OCI-LY3 (cell line): ENCODE data around the gene MT1G.

ENCODE experiments used
- H2AFZ ChIP-seq: fragments of 200-600, 300-600 bp; shearing (Covaris generic); 2 replicates; pipeline ENCODE4 v1.6.0; 2014; ENCODE audit warnings: antibody characterized with exemption, low read depth, low read length
- H3K27ac ChIP-seq: fragments of 200-600, 300-600 bp; sonication (generic); 2 replicates; pipeline ENCODE4 v1.5.1; 2014; ENCODE audit warnings: mild to moderate bottlenecking, low read length, moderate library complexity, mixed read lengths
- H3K27me3 ChIP-seq: fragments of 200-600, 300-600 bp; sonication (generic); 2 replicates; pipeline ENCODE4 v1.6.1; 2014; ENCODE audit warnings: low read depth, low read length, mixed read lengths
- H3K36me3 ChIP-seq: fragments of 200-600, 300-600 bp; sonication (generic); replicated peaks from 2 replicates; pipeline ENCODE3; 2014; ENCODE audit warnings: low read depth, low read length, mixed read lengths
- H3K4me1 ChIP-seq: fragments of 300-600, 200-600 bp; sonication (generic); 2 replicates; pipeline ENCODE4 v1.6.1; 2014; ENCODE audit warnings: low read length, mixed read lengths
- H3K4me2 ChIP-seq: fragments of 200-600, 300-600 bp; sonication (generic); 2 replicates; pipeline ENCODE4 v1.6.1; 2014; ENCODE audit warnings: low read length, mixed read lengths
- H3K4me3 ChIP-seq: fragments of 300-600, 200-600 bp; sonication (generic); 2 replicates; pipeline ENCODE4 v1.5.1; 2014; ENCODE audit warnings: antibody characterized with exemption, mild to moderate bottlenecking, low read length, moderate library complexity
- H3K79me2 ChIP-seq: fragments of 300-600, 200-600 bp; shearing (Covaris generic); 2 replicates; pipeline ENCODE4 v1.6.1; 2014; ENCODE audit warnings: mild to moderate bottlenecking, low read length, mixed read lengths
- H3K9ac ChIP-seq: fragments of 300-600, 200-600 bp; shearing (Covaris generic); 2 replicates; pipeline ENCODE4 v1.6.0; 2014; ENCODE audit warnings: mild to moderate bottlenecking, low read length, moderate library complexity
- H3K9me3 ChIP-seq: fragments of 200-600, 300-600 bp; shearing (Covaris generic); 2 replicates; pipeline ENCODE4 v1.6.1; 2014; ENCODE audit warnings: low read length, mixed read lengths; ENCODE audit not compliant: insufficient read depth
- H4K20me1 ChIP-seq: fragments of 200-600, 300-600 bp; sonication (generic); 2 replicates; pipeline ENCODE4 v1.6.1; 2016; ENCODE audit warnings: low read length, mixed read lengths; ENCODE audit not compliant: insufficient read depth
- EZH2phosphoT487 ChIP-seq: fragments of 200-600 bp; shearing (Covaris generic); IDR thresholded peaks from 2 replicates; pipeline ENCODE4 v1.6.1; 2018; ENCODE audit warnings: antibody characterized with exemption, mixed run types, low read depth
- TF ChIP-seq, protein P1 (sequence below): fragments of 200-600, 300-600 bp; sonication (generic); IDR thresholded peaks from 2 replicates; pipeline ENCODE4 v1.5.1; 2014; ENCODE audit warnings: antibody characterized with exemption, low read length, low read depth

The MT1G gene

GRCh38 chr16:56651586-56651985 lies 16.3 kb downstream of the MT1G start, which contains the start of gene MT1B:
TSS of gene MT1B (plus strand) at chr16:56651886. CDS start at chr16:56651954, 68 bp downstream.
- no peaks in the 10 kb centered on the region for H3K36me3 ChIP-seq
- H3K9ac ChIP-seq = no peak within 1 kb of the TSS
- H3K9me3 ChIP-seq = no peaks in the 10 kb centered on the region
- peaks cover 28% of the 10 kb centered on the region for H3K27me3 ChIP-seq
- TF ChIP-seq, protein P1, sequence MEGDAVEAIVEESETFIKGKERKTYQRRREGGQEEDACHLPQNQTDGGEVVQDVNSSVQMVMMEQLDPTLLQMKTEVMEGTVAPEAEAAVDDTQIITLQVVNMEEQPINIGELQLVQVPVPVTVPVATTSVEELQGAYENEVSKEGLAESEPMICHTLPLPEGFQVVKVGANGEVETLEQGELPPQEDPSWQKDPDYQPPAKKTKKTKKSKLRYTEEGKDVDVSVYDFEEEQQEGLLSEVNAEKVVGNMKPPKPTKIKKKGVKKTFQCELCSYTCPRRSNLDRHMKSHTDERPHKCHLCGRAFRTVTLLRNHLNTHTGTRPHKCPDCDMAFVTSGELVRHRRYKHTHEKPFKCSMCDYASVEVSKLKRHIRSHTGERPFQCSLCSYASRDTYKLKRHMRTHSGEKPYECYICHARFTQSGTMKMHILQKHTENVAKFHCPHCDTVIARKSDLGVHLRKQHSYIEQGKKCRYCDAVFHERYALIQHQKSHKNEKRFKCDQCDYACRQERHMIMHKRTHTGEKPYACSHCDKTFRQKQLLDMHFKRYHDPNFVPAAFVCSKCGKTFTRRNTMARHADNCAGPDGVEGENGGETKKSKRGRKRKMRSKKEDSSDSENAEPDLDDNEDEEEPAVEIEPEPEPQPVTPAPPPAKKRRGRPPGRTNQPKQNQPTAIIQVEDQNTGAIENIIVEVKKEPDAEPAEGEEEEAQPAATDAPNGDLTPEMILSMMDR = no peak
- TF ChIP-seq EZH2phosphoT487 = no peak
- H4K20me1 ChIP-seq = no peaks in the 10 kb centered on the region
- no peak within 1 kb of the TSS for H3K27ac ChIP-seq
- no peaks in the 10 kb centered on the region for H3K79me2 ChIP-seq
- no peak within 1 kb of the TSS for H3K4me2 ChIP-seq
- no peak within 1 kb of the TSS for H3K4me3 ChIP-seq
- no peak within 1 kb of the TSS for H2AFZ ChIP-seq
- H3K4me1 ChIP-seq = peaks cover 2% of the 10 kb centered on the region; the same call in 1 of the 2 replicates

GRCh38 chr16:56649820-56650219 lies 18.0 kb downstream of the MT1G start:
- Histone ChIP-seq H3K4me2 (no peak overlapping the region), H3K4me1 (peaks cover 2% of the 10 kb centered on the region; the same call in 1 of the 2 replicates), H3K9ac (no peak overlapping the region), H3K4me3 (no peak overlapping the region), H3K79me2 (no peaks in the 10 kb centered on the region), H3K9me3 (no peaks in the 10 kb centered on the region), H4K20me1 (no peaks in the 10 kb centered on the region), H3K36me3 (no peaks in the 10 kb centered on the region), H2AFZ (no peak overlapping the region), H3K27ac (no peak overlapping the region), H3K27me3 (peaks cover 38% of the 10 kb centered on the region)
- TF ChIP-seq, protein P1 = no peak

DNA sequence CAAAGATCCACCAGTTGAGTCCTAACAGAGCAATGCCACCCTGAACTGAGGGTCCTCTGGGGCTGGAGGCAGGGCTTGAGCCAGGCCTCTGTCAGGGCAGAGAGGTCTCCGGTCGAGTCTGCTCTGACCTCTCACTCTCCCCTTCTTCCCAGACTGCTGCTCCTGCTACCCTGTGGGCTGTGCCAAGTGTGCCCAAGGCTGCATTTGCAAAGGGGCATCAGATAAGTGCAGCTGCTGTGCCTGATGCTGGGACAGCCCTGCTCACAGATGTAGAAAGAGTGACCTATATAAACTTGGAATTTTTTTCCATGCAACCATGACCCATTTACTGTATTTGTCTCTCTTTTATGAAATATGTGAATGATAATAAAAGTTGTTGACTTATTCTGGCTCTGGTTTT lies 18.6 kb downstream of the MT1G start:
- Histone ChIP-seq H3K79me2 (no peaks in the 10 kb centered on the region), H3K9ac (no peak overlapping the region), H3K27ac (no peak overlapping the region), H3K4me1 (peaks cover 2% of the 10 kb centered on the region; the same call in 1 of the 2 replicates), H3K36me3 (no peaks in the 10 kb centered on the region), H3K4me3 (no peak overlapping the region), H3K9me3 (no peaks in the 10 kb centered on the region), H3K27me3 (peaks cover 44% of the 10 kb centered on the region), H4K20me1 (no peaks in the 10 kb centered on the region), H2AFZ (no peak overlapping the region), H3K4me2 (no peak overlapping the region)
- TF ChIP-seq, protein P1 = no peak
- no peak for TF ChIP-seq EZH2phosphoT487

DNA sequence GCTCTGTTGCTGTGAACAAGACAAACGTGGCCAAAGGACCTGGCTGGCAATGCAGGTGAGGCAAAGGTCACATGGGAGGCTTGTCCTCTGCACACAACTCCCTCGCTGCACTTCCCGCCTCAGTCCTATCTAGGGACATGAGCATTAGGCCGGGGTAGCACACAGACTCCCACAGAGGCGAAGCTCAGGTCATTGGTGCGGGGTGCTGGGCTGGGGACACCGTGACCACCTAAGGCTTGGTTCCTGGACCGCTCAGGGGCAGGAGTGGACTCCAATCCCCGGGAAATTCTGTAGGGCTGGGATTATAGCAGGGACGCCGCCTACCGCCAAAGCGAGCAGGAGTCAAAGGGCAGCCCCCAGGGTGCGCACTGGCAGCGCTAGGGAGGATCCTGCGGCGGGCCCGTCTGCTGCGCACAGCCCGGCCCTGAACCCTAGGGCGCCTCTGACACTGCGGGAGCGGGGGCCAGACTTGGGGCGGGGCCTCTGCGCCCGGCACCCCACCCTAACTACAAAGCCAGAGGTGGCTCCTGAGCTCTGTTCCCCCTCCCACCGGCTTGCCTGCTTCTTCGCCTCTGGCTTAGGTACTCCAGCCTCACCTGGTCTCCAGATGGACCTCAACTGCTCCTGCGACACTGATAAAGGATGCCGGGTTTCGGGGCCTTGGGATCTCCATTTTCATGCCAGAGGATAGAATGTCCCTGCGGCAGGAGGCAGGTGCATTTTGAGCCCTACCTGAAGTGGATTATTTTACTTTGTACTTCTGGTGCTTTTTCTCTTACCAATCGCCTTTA lies 20.0 kb downstream of the MT1G start:
- H3K9me3 ChIP-seq = no peaks in the 10 kb centered on the region
- no peak overlapping the region for H2AFZ ChIP-seq
- H3K27me3 ChIP-seq = peaks cover 42% of the 10 kb centered on the region
- H3K27ac ChIP-seq = no peak overlapping the region
- peaks cover 9% of the 10 kb centered on the region for H3K4me1 ChIP-seq
- H3K4me3 ChIP-seq = no peak overlapping the region
- H3K4me2 ChIP-seq = no peak overlapping the region
- H3K9ac ChIP-seq = no peak overlapping the region
- H3K79me2 ChIP-seq = no peaks in the 10 kb centered on the region
- TF ChIP-seq, protein P1 = no peak
- no peak for TF ChIP-seq EZH2phosphoT487
- H4K20me1 ChIP-seq = no peaks in the 10 kb centered on the region
- H3K36me3 ChIP-seq = no peaks in the 10 kb centered on the region
